Measurements from ENCODE around the gene BTBD17.

GRCh38 chr17:74390680-74391653, 29.3 kb upstream of the BTBD17 start:
- TF ChIP-seq POLR2AphosphoS5 (IDR thresholded peaks at IDR 0.05; ENCODE audit: low read depth, low read length) (no peak), EP300 (IDR thresholded peaks at IDR 0.05; ENCODE audit: borderline replicate concordance in 1 of 2, low read depth in 2 of 2, low read length in 2 of 2) (no peak), EGR1 (IDR thresholded peaks at IDR 0.05; ENCODE audit: borderline replicate concordance, low read depth, low read length) (no peak), POLR2A (IDR thresholded peaks at IDR 0.05; ENCODE audit: control extremely low read depth in 1 of 2, low read depth in 2 of 2, low read length in 2 of 2) (no peak), GTF2F1 (IDR thresholded peaks at IDR 0.05; ENCODE audit: borderline replicate concordance, low read depth, low read length) (no peak), HDAC2 (IDR thresholded peaks at IDR 0.05; ENCODE audit: borderline replicate concordance in 1 of 2, low read depth in 2 of 2, low read length in 2 of 2) (no peak), NRF1 (IDR thresholded peaks at IDR 0.05; ENCODE audit: low read depth, low read length) (no peak)
